NCI-H69 (cell line): ENCODE measurements around the gene PRIM1.
"Not testable (repeated sequence)": the region's sequence is repeated elsewhere in the genome, so short reads cannot be mapped to it uniquely, and the experiment has no call there.

Source experiments
- DNase-seq: peaks from one replicate; lab custom pipeline; 2025; lab: John Stamatoyannopoulos, UW

The PRIM1 gene

GRCh38 chr12:56760460-56760859 lies 8.3 kb upstream of the PRIM1 start:
- DNase-seq: no peak

- DNase-seq: no peak
These were observed 7.3 kb upstream of the PRIM1 start for GRCh38 chr12:56759263-56759908.

GRCh38 chr12:56758728-56759262 lies 6.7 kb upstream of the PRIM1 start:
- no peak for DNase-seq

GRCh38 chr12:56757971-56758370 lies 5.8 kb upstream of the PRIM1 start:
- DNase-seq: not testable (repeated sequence)

GRCh38 chr12:56753566-56753965 lies 1.4 kb upstream of the PRIM1 start:
- DNase-seq: no peak

- not testable (repeated sequence) for DNase-seq
These were observed 1.5 kb downstream of the PRIM1 start for GRCh38 chr12:56750596-56750995.

- DNase-seq: peak; percentile 18
These were observed 2.3 kb downstream of the PRIM1 start for GRCh38 chr12:56749853-56750252.

- DNase-seq: no peak
These were observed 2.8 kb downstream of the PRIM1 start for GRCh38 chr12:56749359-56749758.

GRCh38 chr12:56728139-56728861 lies 23.8 kb downstream of the PRIM1 start:
- no peak for DNase-seq

- not testable (repeated sequence) for DNase-seq
These were observed 25.9 kb downstream of the PRIM1 start for GRCh38 chr12:56726196-56726675.

GRCh38 chr12:56725723-56726102 lies 26.4 kb downstream of the PRIM1 start:
- DNase-seq: peak; percentile 44

GRCh38 chr12:56724972-56725722 lies 27.0 kb downstream of the PRIM1 start, which contains the start of gene NACA:
Gene NACA, minus strand, starts transcription at chr12:56725299. Its CDS starts 778 bp downstream, at chr12:56724521.
- peak; percentile 99 for DNase-seq

- DNase-seq: peak; percentile 69
These were observed 27.5 kb downstream of the PRIM1 start for GRCh38 chr12:56724701-56724971.

GRCh38 chr12:56723889-56724700 lies 28.0 kb downstream of the PRIM1 start:
- peak; percentile 61 for DNase-seq

- DNase-seq: no peak
These were observed 28.8 kb downstream of the PRIM1 start for GRCh38 chr12:56723352-56723751.

- no peak for DNase-seq
These were observed 29.3 kb downstream of the PRIM1 start for GRCh38 chr12:56722832-56723231.

- DNase-seq: no peak
These were observed 30.4 kb downstream of the PRIM1 start for GRCh38 chr12:56721721-56722120.

- no peak for DNase-seq
These were observed 30.9 kb downstream of the PRIM1 start for GRCh38 chr12:56721216-56721615.

GRCh38 chr12:56720731-56721151 lies 31.4 kb downstream of the PRIM1 start:
- no peak for DNase-seq

- no peak for DNase-seq
These were observed 33.1 kb downstream of the PRIM1 start for GRCh38 chr12:56719056-56719455.

GRCh38 chr12:56718636-56719035 lies 33.5 kb downstream of the PRIM1 start:
- no peak for DNase-seq

- DNase-seq: no peak
These were observed 34.0 kb downstream of the PRIM1 start for GRCh38 chr12:56718149-56718548.
